Mesothelial cell of epicardium (in vitro differentiated cells): Measurements from ENCODE around the gene ABHD16A. TPM values are rescaled to one million over a fixed set of nuclear protein-coding genes. Genes with fewer than 3 reads are reported as not detected.
"Not testable (repeated sequence)": the region's sequence is repeated elsewhere in the genome, so short reads cannot be mapped to it uniquely, and the experiment has no call there.

ENCODE experiments used
- DNase-seq, 2 experiments: peaks; one replicate each; pipeline ENCODE4 v3.0.0; 2021; ENCODE audit warnings: low spot score in 2 of 2; ENCODE audit not compliant: unreplicated experiment in 2 of 2
- H3K27ac Mint-ChIP-seq: 2 replicates; pipeline ENCODE4 v1.8.0; 2021; ENCODE audit warnings: mixed read lengths
- H3K27me3 Mint-ChIP-seq: 2 replicates; pipeline ENCODE4 v1.8.0; 2021; ENCODE audit warnings: low read depth, mixed read lengths
- H3K36me3 Mint-ChIP-seq: 2 replicates; pipeline ENCODE4 v1.8.0; 2021; ENCODE audit warnings: mixed read lengths
- H3K4me1 Mint-ChIP-seq: 2 replicates; pipeline ENCODE4 v1.8.0; 2021; ENCODE audit warnings: mixed read lengths
- H3K4me3 Mint-ChIP-seq: 2 replicates; pipeline ENCODE4 v1.8.0; 2021; ENCODE audit warnings: mild to moderate bottlenecking, moderate library complexity, mixed read lengths
- H3K9me3 Mint-ChIP-seq: 2 replicates; pipeline ENCODE4 v1.8.0; 2021; ENCODE audit warnings: mixed read lengths
- total RNA-seq: library from RNA; stranded (reverse); gene quantifications from 3 replicates; pipeline ENCODE4 v1.2.1, GENCODE V29; 2021
- TF ChIP-seq, protein P1 (sequence below): fragments of 200-600 bp; sonication (generic); IDR thresholded peaks from one replicate; pipeline ENCODE4 v1.5.0; 2021; ENCODE audit warnings: antibody characterized with exemption; ENCODE audit not compliant: unreplicated experiment

Gene ABHD16A
- total RNA-seq, 1 donor from 2014 or later, result 54.1 TPM

DNA sequence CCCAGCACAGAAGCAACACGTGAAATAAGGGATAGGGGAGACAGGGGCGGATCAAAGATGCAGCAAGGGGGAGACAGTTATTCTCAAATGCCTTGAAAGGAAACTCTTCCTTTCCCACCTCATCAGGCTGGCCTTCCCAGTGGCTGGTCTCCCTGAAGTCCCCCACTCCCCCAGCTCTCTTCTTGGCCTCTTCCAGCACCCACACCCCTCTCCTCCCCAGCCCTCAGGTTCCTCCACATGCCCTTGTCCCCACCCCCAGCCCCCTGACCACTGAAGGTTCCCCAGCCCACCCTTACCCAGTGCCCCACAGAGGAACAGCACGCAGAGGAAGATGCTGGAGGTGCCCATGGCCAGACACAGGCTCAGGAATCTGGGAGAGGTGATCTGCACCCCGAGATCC lies 10.3 kb upstream of the ABHD16A start:
- TF ChIP-seq, protein P1, sequence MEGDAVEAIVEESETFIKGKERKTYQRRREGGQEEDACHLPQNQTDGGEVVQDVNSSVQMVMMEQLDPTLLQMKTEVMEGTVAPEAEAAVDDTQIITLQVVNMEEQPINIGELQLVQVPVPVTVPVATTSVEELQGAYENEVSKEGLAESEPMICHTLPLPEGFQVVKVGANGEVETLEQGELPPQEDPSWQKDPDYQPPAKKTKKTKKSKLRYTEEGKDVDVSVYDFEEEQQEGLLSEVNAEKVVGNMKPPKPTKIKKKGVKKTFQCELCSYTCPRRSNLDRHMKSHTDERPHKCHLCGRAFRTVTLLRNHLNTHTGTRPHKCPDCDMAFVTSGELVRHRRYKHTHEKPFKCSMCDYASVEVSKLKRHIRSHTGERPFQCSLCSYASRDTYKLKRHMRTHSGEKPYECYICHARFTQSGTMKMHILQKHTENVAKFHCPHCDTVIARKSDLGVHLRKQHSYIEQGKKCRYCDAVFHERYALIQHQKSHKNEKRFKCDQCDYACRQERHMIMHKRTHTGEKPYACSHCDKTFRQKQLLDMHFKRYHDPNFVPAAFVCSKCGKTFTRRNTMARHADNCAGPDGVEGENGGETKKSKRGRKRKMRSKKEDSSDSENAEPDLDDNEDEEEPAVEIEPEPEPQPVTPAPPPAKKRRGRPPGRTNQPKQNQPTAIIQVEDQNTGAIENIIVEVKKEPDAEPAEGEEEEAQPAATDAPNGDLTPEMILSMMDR, result no peak
- Mint-ChIP-seq H3K9me3 (no peaks in the 10 kb centered on the region), H3K4me1 (peaks cover 40% of the 10 kb centered on the region), H3K4me3 (no peak overlapping the region), H3K27ac (peak overlapping the region; percentile 99), H3K27me3 (no peaks in the 10 kb centered on the region), H3K36me3 (no peaks in the 10 kb centered on the region)
- DNase-seq, result no peak

DNA sequence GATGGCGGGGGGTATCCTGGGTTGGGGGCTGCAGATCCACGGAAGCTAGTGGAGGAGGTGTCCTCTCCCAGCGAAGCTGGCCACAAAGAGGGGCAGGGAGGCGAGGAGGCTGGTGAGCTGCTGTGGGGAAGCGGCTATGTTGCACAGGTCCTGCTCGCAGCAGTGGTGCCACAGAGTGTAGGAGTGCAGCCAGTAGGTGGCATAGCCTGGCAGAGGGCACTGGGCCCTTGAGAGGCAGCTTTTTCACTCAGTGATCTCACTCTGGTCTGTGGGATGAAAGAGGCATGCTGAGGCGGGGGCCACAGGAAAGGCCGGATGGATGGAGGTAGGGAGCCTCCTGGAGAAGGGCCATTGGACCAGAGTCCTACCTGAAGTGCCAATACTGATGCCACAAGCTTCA lies 9.2 kb upstream of the ABHD16A start:
- Mint-ChIP-seq H3K27ac (peak overlapping the region; percentile 69), H3K4me1 (peaks cover 28% of the 10 kb centered on the region), H3K4me3 (no peak overlapping the region), H3K36me3 (no peaks in the 10 kb centered on the region), H3K27me3 (no peaks in the 10 kb centered on the region), H3K9me3 (no peaks in the 10 kb centered on the region)
- TF ChIP-seq, protein P1, result no peak
- DNase-seq, result no peak

DNA sequence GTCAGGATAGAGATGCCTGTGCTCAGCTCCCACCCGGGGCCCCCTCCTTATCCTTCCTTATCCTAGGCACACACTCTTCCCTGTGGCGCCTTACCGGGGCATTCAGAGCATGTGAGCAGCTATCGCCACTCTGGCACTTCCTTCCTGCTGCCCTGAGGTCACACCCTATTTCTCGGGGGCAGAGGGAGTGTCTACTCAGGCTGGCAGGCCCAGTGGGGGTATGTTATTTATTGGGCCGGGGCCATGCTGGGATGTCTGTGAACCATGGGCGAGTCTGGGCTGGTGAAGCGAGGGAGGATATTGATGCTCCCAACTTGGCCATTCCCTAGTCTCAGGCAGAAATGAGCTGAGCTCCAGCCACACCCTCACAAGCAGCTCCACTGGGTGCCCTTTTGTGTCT lies 8.1 kb upstream of the ABHD16A start:
- H3K27me3 Mint-ChIP-seq, result no peaks in the 10 kb centered on the region
- no peak overlapping the region for H3K27ac Mint-ChIP-seq
- no peaks in the 10 kb centered on the region for H3K9me3 Mint-ChIP-seq
- TF ChIP-seq, protein P1, result no peak
- H3K36me3 Mint-ChIP-seq, result no peaks in the 10 kb centered on the region
- peaks cover 26% of the 10 kb centered on the region for H3K4me1 Mint-ChIP-seq
- H3K4me3 Mint-ChIP-seq, result no peak overlapping the region
- no peak for DNase-seq

DNA sequence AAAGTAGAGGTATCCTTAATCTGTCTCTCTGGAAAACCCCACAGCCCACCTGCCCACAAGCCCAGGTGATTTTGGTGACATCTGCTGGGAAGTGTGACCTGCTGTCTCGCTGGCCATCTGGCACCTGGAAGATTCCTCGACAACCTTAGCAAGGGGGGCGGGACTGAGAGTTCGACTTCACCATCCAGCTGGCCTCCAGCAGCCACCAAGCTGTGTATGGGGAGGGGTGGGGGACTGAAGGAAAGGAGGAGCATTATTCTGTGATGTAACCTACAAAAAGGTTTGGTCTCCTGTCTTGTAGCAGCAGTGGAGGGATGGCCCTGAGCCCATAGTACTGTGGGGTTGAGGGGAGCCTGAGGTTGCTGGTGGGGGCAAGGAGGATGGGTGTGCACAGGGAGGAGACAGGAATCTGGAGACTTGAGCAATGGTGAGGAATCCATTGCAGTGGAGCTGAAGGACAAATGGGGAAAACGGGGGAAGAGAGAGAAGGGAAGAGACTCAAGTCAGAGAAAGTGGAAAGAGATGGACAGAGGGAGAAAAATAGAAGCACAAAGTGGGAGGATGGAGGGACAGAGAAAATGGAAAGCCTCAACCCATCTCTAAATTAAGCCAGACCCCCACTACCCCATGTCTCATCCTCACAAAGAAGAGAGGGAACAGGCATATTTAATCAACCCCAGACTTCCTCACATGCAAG lies 7.5 kb upstream of the ABHD16A start:
- DNase-seq, result no peak
- H3K36me3 Mint-ChIP-seq, result no peaks in the 10 kb centered on the region
- TF ChIP-seq, protein P1, result no peak
- no peak overlapping the region for H3K27ac Mint-ChIP-seq
- no peak overlapping the region for H3K4me3 Mint-ChIP-seq
- H3K27me3 Mint-ChIP-seq, result no peaks in the 10 kb centered on the region
- H3K4me1 Mint-ChIP-seq, result peaks cover 26% of the 10 kb centered on the region
- H3K9me3 Mint-ChIP-seq, result no peaks in the 10 kb centered on the region

DNA sequence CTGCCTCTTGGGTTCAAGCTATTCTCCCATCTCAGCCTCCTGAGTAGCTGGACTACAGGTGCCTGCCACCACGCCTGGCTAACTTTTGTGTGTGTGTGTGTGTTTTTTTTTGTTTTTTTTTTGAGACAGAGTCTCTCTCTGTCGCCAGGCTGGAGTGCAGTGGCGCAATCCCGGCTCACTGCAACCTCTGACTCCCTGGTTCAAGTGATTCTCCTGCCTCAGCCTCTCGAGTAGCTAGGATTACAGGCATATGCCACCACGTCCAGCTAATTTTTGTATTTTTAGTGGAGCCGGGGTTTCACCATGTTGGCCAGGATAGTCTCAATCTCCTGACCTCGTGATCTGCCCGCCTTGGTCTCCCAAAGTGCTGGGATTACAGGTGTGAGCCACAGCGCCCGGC lies 6.0 kb upstream of the ABHD16A start:
- not testable (repeated sequence) for H3K27me3 Mint-ChIP-seq, H3K9me3 Mint-ChIP-seq, H3K27ac Mint-ChIP-seq, H3K4me3 Mint-ChIP-seq, DNase-seq, H3K36me3 Mint-ChIP-seq
- H3K4me1 Mint-ChIP-seq, result peaks cover 19% of the 10 kb centered on the region

DNA sequence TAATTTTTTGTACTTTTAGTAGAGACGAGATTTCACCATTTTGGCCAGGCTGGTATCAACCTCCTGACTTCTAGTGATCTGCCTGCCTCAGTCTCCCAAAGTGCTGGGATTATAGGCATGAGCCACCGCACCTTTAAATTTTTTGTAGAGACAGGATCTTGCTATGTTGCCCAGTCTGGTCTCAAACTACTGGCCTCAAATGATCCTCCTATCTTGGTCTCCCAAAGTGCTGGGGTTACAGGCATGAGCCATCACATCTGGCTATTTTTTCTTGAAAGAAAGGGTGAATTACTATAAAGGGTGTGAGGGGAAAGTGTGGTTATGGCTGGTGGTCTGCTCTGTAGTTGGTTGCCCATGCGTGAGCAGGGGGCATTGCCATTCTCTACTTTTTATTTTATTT lies 5.1 kb upstream of the ABHD16A start:
- TF ChIP-seq, protein P1, result no peak
- no peak overlapping the region for H3K4me3 Mint-ChIP-seq
- H3K4me1 Mint-ChIP-seq, result peaks cover 13% of the 10 kb centered on the region
- H3K27me3 Mint-ChIP-seq, result no peaks in the 10 kb centered on the region
- no peak overlapping the region for H3K27ac Mint-ChIP-seq
- DNase-seq, result no peak
- no peaks in the 10 kb centered on the region for H3K9me3 Mint-ChIP-seq
- H3K36me3 Mint-ChIP-seq, result no peaks in the 10 kb centered on the region
